Measurements from ENCODE around the gene CDC42. TPM values are rescaled to one million over a fixed set of nuclear protein-coding genes. Genes with fewer than 3 reads are reported as not detected.
A peak's percentile ranks its signal among the peaks of the same experiment; 100 is the strongest.

CDC42 gene
- total and polyA plus RNA-seq, 9 of the 15 experiments (the other 6 are each of a cell fraction or from before 2014, with no cell fraction given), result 186 to 398 (median 325) TPM

- intact Hi-C loops (cut with micrococcal nuclease), result no loop called here
- DNase-seq (ENCODE audit: extremely low read depth in 1 of 4, low spot score in 3 of 4), result no peak
- POLR2A ChIA-PET, result interaction anchor here (0.5 to 2.0 kb wide), 3 partner anchors 9 to 269 kb away, joined by 3 to 4 read pairs (median 3); no protein-coding TSS in a partner anchor
- CTCF ChIA-PET (ENCODE audit: low intra/inter-chr PET ratio), result interaction anchor here (4.1 kb wide), 1 partner anchor 308 kb away, joined by 24 read pairs; no protein-coding TSS in a partner anchor
- Histone ChIP-seq H3K4me1 (replicated peaks in 1 of 2; ENCODE audit: control insufficient read depth in 2 of 2, insufficient read depth in 2 of 2, low read length in 2 of 2) (no peaks in the 10 kb centered on the region; a peak in 3 of 5 replicates), H4K20me1 (replicated peaks; ENCODE audit: control insufficient read depth, insufficient read depth, low read length) (peaks cover 8% of the 10 kb centered on the region), H3K27ac (ENCODE audit: extremely low read depth, low read depth, low read length) (no peak overlapping the region), H3K27me3 (ENCODE audit: control insufficient read depth in 2 of 2, insufficient read depth in 2 of 2, low read length in 2 of 2) (no peaks in the 10 kb centered on the region), H3K9me3 (replicated peaks; ENCODE audit: control insufficient read depth, insufficient read depth, low read depth, low read length) (no peaks in the 10 kb centered on the region), H3K4me3 (no peak overlapping the region), H3K9ac (ENCODE audit: insufficient read depth in 1 of 2, low read depth in 2 of 2, low read length in 2 of 2) (peak overlapping the region in 1 of 2 experiments; percentile 18; a peak in 2 of 4 replicates), H3K36me3 (ENCODE audit: control insufficient read depth, insufficient read depth, low read length) (peaks cover 68% of the 10 kb centered on the region), H3K79me2 (ENCODE audit: control insufficient read depth, insufficient read depth, low read length) (peaks cover 15% of the 10 kb centered on the region; the same call in 2 of the 3 replicates), H3K4me2 (ENCODE audit: insufficient read depth, low read length) (no peak overlapping the region), H2AFZ (ENCODE audit: low read depth, low read length) (no peak overlapping the region), H3K9me1 (ENCODE audit: control insufficient read depth, insufficient read depth, low read length) (peaks cover 6% of the 10 kb centered on the region)
- no peak for FAIRE-seq
- ATAC-seq, result no peak
- in situ Hi-C loops (cut with MboI), result no loop called here
- no TSS peak for BruUV-seq (replicated peaks)
- 88% methylated on average over 11 of the region's 11 CpGs for WGBS (ENCODE audit: insufficient coverage, low coverage, missing lambda C conversion rate)
- no peak for TF ChIP-seq MGA (IDR thresholded peaks at IDR 0.05)
- TF ChIP-seq NFIC (IDR thresholded peaks at IDR 0.05), result peak; percentile 27; the same call in 1 of the 2 replicates
- TF ChIP-seq, protein P1, sequence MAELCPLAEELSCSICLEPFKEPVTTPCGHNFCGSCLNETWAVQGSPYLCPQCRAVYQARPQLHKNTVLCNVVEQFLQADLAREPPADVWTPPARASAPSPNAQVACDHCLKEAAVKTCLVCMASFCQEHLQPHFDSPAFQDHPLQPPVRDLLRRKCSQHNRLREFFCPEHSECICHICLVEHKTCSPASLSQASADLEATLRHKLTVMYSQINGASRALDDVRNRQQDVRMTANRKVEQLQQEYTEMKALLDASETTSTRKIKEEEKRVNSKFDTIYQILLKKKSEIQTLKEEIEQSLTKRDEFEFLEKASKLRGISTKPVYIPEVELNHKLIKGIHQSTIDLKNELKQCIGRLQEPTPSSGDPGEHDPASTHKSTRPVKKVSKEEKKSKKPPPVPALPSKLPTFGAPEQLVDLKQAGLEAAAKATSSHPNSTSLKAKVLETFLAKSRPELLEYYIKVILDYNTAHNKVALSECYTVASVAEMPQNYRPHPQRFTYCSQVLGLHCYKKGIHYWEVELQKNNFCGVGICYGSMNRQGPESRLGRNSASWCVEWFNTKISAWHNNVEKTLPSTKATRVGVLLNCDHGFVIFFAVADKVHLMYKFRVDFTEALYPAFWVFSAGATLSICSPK (IDR thresholded peaks at IDR 0.05; ENCODE audit: borderline replicate concordance), result no peak
- no peak for TF ChIP-seq ZNF197 (CRISPR knock-in tag; IDR thresholded peaks at IDR 0.05; ENCODE audit: low read depth)
- no peak for TF ChIP-seq SLC30A9 (CRISPR knock-in tag; IDR thresholded peaks at IDR 0.05)
- TF ChIP-seq KDM1A (IDR thresholded peaks at IDR 0.05), result no peak
- no peak for TF ChIP-seq SMAD3 (CRISPR knock-in tag; conservative IDR thresholded peaks at IDR 0.05)
- TF ChIP-seq POLR2G (IDR thresholded peaks at IDR 0.05; ENCODE audit: low read depth, low read length), result 0 out of 2 replicates have a peak, but pooled peaks have one; percentile 15
Observed at GRCh38 chr1:22108339-22109105, 56.0 kb downstream of the CDC42 start.
